Measurements from ENCODE around the gene JPT2. TPM values are rescaled to one million over a fixed set of nuclear protein-coding genes. Genes with fewer than 3 reads are reported as not detected.

JPT2 gene
- total RNA-seq, 2 donors from 2014 or later, result 11.6 to 14.4 TPM

DNA sequence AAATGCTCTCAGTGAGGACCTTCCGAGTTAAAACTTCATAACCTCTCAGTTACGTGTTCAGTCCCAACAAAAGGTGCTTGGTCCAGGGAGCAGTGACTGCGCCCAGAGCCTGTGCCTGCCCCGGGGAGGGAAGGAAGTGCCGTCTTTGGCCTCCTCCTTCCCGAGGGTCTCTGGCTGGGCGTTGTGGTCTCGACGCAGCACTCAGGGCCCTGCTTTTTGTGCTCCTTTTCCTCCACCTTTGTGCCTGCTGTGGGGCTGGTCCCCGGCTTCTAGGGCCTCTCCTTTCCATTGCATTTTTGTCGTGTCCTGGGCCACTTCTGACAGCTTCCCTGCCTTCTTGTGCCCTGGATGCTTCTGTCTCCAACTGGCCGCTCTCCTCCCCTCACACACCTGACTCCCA, 36.8 kb upstream of the JPT2 start:
- Mint-ChIP-seq H3K4me3 (no peak overlapping the region), H3K36me3 (ENCODE audit: low read depth) (peaks cover 18% of the 10 kb centered on the region), H3K27me3 (no peaks in the 10 kb centered on the region), H3K4me1 (peaks cover 24% of the 10 kb centered on the region), H3K27ac (no peak overlapping the region)
- DNase-seq (no peak), ATAC-seq (no peak)
- no peaks in the 10 kb centered on the region for H3K9me3 ChIP-seq (ENCODE audit: control insufficient read depth, low read length, poor library complexity, severe bottlenecking)

DNA sequence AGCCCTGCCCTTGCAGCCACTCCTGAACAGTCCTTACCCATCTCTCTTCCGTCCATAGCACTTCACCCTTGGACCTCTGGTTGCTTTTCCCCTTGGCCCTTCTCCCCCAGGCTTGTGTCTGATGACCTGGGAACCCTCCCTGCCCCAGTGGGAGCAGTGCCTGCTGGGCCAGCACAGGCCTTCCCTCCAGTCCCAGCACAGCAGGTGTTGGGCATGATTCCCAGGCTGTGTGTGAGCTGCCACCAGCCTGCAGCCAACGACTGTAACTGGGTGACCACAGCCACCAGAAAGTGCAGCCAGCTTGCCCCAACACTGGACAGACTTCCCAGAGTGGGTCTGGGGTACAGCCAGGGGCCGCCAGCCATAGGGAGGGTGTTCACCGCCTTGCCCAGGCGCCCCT, 35.9 kb upstream of the JPT2 start:
- no peak overlapping the region for H3K4me3 Mint-ChIP-seq
- H3K27ac Mint-ChIP-seq, result peak overlapping the region; percentile 79
- peaks cover 30% of the 10 kb centered on the region for H3K4me1 Mint-ChIP-seq
- H3K27me3 Mint-ChIP-seq, result no peaks in the 10 kb centered on the region
- H3K9me3 ChIP-seq (ENCODE audit: control insufficient read depth, low read length, poor library complexity, severe bottlenecking), result no peaks in the 10 kb centered on the region
- ATAC-seq, result no peak
- DNase-seq, result no peak
- peaks cover 18% of the 10 kb centered on the region for H3K36me3 Mint-ChIP-seq (ENCODE audit: low read depth)

DNA sequence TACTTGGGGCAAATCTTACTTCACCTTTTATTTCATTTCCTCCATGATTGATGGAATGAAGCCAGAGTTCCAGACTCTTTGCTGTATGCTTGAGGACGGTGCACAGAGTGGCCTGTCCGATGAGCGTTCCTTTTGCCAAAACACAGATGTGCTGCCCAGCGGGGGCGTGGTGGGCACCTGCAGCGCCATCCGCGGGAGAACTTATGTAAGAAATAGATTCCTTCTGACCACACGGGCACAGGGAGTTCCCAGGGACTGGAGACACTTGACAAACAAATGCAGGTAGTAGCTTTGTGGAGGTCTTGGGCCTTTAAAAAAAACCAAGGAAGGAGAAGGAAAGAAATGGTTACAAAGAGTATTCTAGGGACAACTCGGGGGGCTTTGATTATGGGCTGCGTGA, 35.3 kb upstream of the JPT2 start:
- no peaks in the 10 kb centered on the region for H3K9me3 ChIP-seq (ENCODE audit: control insufficient read depth, low read length, poor library complexity, severe bottlenecking)
- Mint-ChIP-seq H3K27me3 (no peaks in the 10 kb centered on the region), H3K27ac (peak overlapping the region; percentile 79), H3K36me3 (ENCODE audit: low read depth) (peaks cover 18% of the 10 kb centered on the region), H3K4me3 (no peak overlapping the region), H3K4me1 (peaks cover 30% of the 10 kb centered on the region)
- DNase-seq (no peak), ATAC-seq (no peak)

DNA sequence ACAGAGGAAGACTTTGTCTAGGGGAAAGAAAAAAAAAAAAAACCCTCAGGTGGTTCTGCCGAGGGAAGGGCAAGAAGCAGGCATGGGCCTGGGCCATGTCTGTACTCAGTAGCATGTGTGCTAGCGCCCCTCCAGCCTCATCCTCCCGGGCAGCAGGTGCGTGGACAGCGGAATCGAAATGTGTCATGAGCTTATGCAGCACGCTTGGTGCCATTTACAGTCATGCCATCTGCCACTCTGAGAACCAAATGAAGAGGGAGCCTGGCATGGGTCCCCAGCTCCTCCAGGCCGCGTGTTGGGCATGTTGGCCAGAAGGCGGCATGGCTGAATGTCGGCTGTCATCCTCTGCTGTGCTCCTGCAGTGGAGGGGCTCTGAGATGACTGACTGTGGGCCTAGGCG, 34.6 kb upstream of the JPT2 start:
- no peak overlapping the region for H3K27ac Mint-ChIP-seq
- H3K4me1 Mint-ChIP-seq, result peaks cover 27% of the 10 kb centered on the region
- no peaks in the 10 kb centered on the region for H3K9me3 ChIP-seq (ENCODE audit: control insufficient read depth, low read length, poor library complexity, severe bottlenecking)
- peaks cover 13% of the 10 kb centered on the region for H3K36me3 Mint-ChIP-seq (ENCODE audit: low read depth)
- DNase-seq, result no peak
- no peak for ATAC-seq
- no peaks in the 10 kb centered on the region for H3K27me3 Mint-ChIP-seq
- no peak overlapping the region for H3K4me3 Mint-ChIP-seq

DNA sequence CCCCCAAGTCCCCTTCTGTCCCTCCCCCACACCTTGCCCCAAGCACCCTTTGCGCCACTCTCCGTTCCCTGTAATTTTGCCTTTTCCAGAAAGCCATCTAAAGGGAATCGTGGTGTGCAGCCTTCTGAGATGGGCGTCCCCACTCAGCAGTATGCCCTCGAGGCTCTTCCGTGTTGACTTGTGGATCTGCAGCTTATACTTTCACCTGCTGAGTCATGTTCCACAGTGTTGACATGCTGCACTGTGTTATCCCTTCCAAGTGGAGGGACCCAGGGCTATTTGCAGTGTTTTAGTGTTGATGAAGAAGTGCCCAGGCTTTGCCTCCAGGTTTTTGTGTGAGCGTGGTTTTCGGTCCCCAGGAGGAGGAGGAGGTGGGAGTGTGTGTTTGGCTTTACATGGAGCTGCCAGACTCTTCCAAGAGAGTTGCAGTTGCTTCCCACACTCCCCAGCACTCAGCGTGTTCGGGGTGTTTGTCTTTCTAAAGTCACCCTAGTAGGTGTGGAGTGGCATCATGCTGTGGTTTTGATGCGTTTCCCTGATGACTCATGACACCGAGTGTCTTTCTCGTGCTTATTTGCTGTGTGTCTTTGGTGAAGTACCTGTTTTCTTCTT, 32.1 kb upstream of the JPT2 start:
- DNase-seq (no peak), ATAC-seq (peak; percentile 70)
- Mint-ChIP-seq H3K36me3 (ENCODE audit: low read depth) (peaks cover 9% of the 10 kb centered on the region), H3K27me3 (no peaks in the 10 kb centered on the region), H3K4me1 (peaks cover 24% of the 10 kb centered on the region), H3K4me3 (no peak overlapping the region), H3K27ac (peak overlapping the region; percentile 78)
- no peaks in the 10 kb centered on the region for H3K9me3 ChIP-seq (ENCODE audit: control insufficient read depth, low read length, poor library complexity, severe bottlenecking)

DNA sequence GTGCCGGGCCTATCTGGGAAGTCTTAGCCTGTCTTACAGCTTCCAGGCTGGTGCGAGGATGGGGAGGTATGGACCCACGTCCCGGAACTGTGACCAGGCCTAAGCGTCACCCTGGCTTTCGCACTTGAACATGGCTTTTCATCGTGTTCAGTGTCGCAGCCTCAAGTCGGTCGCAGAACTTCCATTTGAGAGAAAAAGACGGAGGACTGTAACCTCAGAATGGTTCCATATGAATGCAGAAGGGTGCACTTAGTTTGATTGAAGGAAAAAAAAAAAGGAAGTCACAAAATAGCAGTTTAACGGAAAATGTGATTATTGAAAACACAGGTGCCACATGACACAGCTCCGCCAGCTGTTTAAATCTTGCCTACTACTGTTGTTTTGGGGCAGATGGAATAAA, 30.2 kb upstream of the JPT2 start:
- DNase-seq (no peak), ATAC-seq (no peak)
- Mint-ChIP-seq H3K27ac (no peak overlapping the region), H3K4me1 (peaks cover 32% of the 10 kb centered on the region), H3K4me3 (no peak overlapping the region), H3K27me3 (no peaks in the 10 kb centered on the region), H3K36me3 (ENCODE audit: low read depth) (peaks cover 10% of the 10 kb centered on the region)
- no peaks in the 10 kb centered on the region for H3K9me3 ChIP-seq (ENCODE audit: control insufficient read depth, low read length, poor library complexity, severe bottlenecking)

DNA sequence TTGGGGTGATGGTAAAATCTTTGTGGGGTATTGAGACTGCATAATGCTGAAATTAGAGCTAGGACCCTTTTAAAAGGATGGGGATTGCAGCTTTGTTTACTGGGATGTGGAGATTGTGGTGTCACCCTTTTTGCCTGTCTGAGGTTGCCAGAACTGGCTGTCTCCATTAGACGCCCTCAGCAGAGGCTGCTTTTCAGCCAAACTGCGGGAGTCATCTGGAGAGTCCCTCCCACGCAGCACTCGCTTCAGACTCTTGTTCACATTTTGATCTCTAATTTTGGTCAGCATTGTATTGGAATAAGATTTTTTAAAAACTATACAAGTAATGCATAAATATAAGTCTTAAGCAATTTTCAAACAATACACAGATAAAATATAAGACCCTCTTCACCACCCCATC, 27.9 kb upstream of the JPT2 start:
- no peak overlapping the region for H3K4me3 Mint-ChIP-seq
- peaks cover 28% of the 10 kb centered on the region for H3K4me1 Mint-ChIP-seq
- DNase-seq, result no peak
- no peaks in the 10 kb centered on the region for H3K27me3 Mint-ChIP-seq
- H3K27ac Mint-ChIP-seq, result peak overlapping the region; percentile 57
- no peaks in the 10 kb centered on the region for H3K9me3 ChIP-seq (ENCODE audit: control insufficient read depth, low read length, poor library complexity, severe bottlenecking)
- H3K36me3 Mint-ChIP-seq (ENCODE audit: low read depth), result peaks cover 9% of the 10 kb centered on the region
- ATAC-seq, result no peak

DNA sequence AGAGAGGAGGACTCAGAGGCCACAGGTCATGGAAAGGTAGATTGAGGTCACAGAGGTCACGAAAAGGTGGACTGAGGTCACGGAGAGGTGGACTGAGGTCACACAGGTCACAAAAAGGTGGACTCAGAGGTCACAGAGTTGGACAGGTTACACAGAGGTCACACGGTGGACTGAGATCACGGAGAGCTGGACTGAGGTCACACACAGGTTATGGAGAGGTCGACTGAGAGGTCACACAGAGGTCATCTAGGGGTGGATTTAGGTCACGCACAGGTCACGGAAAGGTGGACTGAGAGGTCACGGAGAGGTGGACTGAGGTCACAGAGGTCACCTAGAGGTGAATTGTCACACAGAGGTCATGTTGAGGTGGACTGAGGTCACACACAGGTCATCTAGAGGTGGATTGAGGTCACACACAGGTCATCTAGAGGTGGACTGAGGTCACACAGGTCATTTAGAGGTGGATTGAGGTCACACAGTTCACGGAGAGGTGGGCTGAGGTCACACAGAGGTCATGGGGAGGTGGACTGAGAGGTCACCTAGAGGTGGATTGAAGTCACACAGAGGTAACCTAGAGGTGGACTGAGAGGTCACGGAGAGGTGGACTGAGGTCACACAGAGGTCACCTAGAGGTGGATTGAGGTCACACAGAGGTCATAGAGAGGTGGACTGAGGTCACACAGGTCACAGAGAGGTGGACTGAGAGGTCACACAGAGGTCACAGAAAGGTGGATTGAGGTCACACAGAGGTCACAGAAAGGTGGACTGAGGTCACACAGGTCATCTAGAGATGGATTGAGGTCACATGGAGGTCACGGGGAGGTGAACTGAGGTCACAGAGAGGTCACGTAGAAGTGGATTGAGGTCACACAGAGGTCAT, 26.7 kb upstream of the JPT2 start:
- no peak for ATAC-seq
- Mint-ChIP-seq H3K27me3 (no peaks in the 10 kb centered on the region), H3K27ac (peak overlapping the region; percentile 57), H3K4me1 (peaks cover 18% of the 10 kb centered on the region), H3K4me3 (no peak overlapping the region), H3K36me3 (ENCODE audit: low read depth) (peaks cover 8% of the 10 kb centered on the region)
- H3K9me3 ChIP-seq (ENCODE audit: control insufficient read depth, low read length, poor library complexity, severe bottlenecking), result no peaks in the 10 kb centered on the region
- DNase-seq, result no peak

DNA sequence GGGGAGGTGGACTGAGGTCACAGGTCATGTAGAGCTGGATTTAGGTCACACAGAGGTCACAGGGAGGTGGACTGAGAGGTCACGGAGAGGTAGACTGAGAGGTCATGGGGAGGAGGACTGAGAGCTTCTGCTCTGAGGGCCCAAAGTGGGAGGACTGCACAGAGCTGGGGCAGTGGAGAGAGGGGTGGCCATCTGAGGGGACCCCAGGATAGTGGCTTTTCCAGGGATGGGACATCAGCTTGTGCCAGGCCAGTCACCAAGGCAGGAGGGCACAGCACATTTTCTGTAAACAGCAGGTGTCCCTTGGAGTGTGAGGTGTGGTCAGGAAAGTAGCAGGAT, 26.1 kb upstream of the JPT2 start:
- Mint-ChIP-seq H3K27ac (peak overlapping the region; percentile 57), H3K27me3 (no peaks in the 10 kb centered on the region), H3K4me3 (no peak overlapping the region)

DNA sequence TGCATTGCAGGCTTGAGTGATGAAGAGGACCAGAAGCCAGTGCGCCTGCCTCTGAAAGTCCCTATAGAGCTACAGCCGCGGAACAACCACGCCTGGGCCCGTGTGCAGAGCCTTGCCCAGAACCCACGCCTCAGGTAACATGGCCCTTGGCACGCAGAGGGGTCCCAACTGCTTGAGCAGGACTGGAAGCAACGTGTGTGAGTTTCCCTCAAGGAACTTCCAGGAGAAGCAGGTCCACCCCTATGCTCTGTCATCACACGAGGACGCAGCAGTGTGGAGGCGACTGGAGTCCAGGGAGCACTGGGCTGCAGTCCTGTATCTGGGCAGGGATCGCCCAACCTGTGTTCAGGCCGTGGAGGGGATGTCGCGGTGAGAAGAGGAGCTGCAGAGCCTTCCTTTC, 25.1 kb upstream of the JPT2 start:
- DNase-seq, result no peak
- no peaks in the 10 kb centered on the region for H3K9me3 ChIP-seq (ENCODE audit: control insufficient read depth, low read length, poor library complexity, severe bottlenecking)
- H3K27ac Mint-ChIP-seq, result no peak overlapping the region
- no peaks in the 10 kb centered on the region for H3K27me3 Mint-ChIP-seq
- H3K4me3 Mint-ChIP-seq, result no peak overlapping the region
- H3K4me1 Mint-ChIP-seq, result peaks cover 13% of the 10 kb centered on the region
- no peak for ATAC-seq
- peaks cover 8% of the 10 kb centered on the region for H3K36me3 Mint-ChIP-seq (ENCODE audit: low read depth)

More for the DNA sequence above, 26.1 kb upstream of the JPT2 start:
- peaks cover 13% of the 10 kb centered on the region for H3K4me1 Mint-ChIP-seq
- H3K36me3 Mint-ChIP-seq (ENCODE audit: low read depth), result peaks cover 8% of the 10 kb centered on the region
- no peak for ATAC-seq
- no peaks in the 10 kb centered on the region for H3K9me3 ChIP-seq (ENCODE audit: control insufficient read depth, low read length, poor library complexity, severe bottlenecking)
- no peak for DNase-seq

DNA sequence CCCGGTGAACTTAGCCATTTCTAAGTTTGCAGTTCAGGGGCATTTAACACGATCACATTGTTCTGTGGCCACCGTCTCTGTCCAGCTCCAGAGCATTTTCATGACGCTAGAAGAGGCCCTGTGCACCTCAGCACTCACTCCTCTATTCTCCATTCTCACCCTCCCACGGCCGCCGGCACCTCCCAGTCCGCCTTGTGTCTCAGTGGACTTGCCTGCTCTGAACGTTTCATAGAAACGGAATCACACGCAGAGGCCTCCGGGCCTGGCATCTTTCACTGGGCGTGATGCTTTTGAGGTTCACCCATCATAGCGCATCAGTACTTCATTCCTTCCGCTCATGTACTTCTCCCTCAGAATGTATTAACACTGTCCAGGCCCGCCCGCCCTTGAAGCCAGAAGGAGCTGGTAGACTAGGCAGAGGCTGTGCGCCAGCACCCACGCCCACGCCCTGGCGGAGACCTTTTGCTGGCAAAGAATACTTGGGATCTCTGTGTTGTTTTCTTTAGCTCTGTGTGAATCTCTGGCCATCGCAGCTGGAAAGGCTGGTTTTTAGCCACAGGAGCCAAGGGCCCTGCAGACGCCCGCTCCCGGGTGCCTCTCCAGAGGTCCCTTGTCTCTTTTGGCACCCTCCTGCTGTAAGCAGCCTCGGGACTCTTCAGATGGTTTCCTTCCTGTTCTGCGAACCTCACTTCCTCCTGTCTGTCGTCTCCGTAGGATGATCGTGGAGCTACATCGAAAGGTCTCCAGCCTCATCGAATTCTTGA, 23.4 kb upstream of the JPT2 start:
- no peaks in the 10 kb centered on the region for H3K9me3 ChIP-seq (ENCODE audit: control insufficient read depth, low read length, poor library complexity, severe bottlenecking)
- Mint-ChIP-seq H3K27me3 (no peaks in the 10 kb centered on the region), H3K36me3 (ENCODE audit: low read depth) (peaks cover 8% of the 10 kb centered on the region), H3K27ac (no peak overlapping the region), H3K4me1 (peaks cover 13% of the 10 kb centered on the region), H3K4me3 (no peak overlapping the region)
- DNase-seq, result no peak
- ATAC-seq, result no peak

DNA sequence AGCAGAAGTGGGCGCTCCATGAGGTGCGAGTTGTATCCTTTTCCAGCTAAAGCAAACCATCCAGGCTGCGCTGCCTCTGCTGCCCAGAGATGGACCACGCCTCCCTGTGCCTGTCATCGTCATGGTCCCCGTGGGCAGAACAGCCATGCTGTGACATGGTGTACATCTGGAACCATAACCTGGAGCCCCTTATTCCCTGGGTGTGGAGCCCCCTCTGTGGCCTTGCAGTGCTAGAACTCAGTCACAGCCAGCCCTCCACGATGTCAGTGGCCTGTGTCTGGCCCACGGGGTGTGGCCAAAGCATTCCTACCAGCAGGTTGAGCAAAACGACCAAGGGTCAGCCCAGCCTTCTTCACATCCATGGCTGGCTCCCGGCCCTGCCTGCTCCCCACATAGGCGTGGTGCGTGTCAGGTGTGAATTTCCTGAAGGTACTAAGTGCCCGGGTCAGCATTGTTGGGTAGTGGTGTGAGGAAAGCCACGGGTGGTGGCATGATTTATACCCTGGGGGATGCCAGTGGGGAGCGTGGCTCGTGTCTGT, 22.7 kb upstream of the JPT2 start:
- DNase-seq (no peak), ATAC-seq (no peak)
- no peak overlapping the region for H3K4me3 Mint-ChIP-seq
- H3K27me3 Mint-ChIP-seq, result no peaks in the 10 kb centered on the region
- peaks cover 8% of the 10 kb centered on the region for H3K36me3 Mint-ChIP-seq (ENCODE audit: low read depth)
- H3K9me3 ChIP-seq (ENCODE audit: control insufficient read depth, low read length, poor library complexity, severe bottlenecking), result no peaks in the 10 kb centered on the region
- H3K27ac Mint-ChIP-seq, result no peak overlapping the region
- peaks cover 13% of the 10 kb centered on the region for H3K4me1 Mint-ChIP-seq
